PC-3 (cell line): ENCODE measurements around the gene ADCY10.

Source experiments
- EZH2 ChIP-seq: fragments of 300-600 bp; sonication (generic); IDR thresholded peaks from one replicate; pipeline ENCODE4 v1.6.1; 2017; ENCODE audit warnings: antibody characterized with exemption, mild to moderate bottlenecking, low read length; ENCODE audit not compliant: unreplicated experiment
- EZH2phosphoT487 ChIP-seq: fragments of 300-600 bp; sonication (generic); IDR thresholded peaks from 2 replicates; pipeline ENCODE4 v1.6.1; 2018; ENCODE audit warnings: mild to moderate bottlenecking, antibody characterized with exemption, low read length, borderline replicate concordance
- TF ChIP-seq, protein P1 (sequence below): fragments of 300-600 bp; sonication (generic); conservative IDR thresholded peaks from 2 replicates; pipeline ENCODE4 v1.5.1; 2017; ENCODE audit warnings: antibody characterized with exemption, low read depth, mild to moderate bottlenecking, low read length

DNA sequence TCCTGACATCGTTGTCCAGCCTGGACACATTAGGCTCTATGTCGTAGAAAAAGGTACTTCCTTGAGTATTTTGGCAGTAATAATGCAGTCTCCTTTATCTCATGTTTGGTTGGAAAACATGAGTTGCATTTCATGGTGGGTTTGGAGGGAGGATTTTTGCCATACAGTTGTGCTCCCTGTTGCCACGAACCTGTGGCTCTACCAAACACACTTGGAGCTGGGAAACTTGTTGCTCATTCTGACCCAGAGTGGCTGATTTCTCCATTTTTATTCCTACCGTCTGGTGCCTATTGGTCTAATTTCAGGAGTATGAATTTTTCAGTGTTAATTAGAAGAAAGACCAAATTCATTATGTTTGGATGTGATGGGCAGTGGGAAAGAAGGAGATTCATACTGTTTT, 141.5 kb downstream of the ADCY10 start:
- TF ChIP-seq, protein P1, sequence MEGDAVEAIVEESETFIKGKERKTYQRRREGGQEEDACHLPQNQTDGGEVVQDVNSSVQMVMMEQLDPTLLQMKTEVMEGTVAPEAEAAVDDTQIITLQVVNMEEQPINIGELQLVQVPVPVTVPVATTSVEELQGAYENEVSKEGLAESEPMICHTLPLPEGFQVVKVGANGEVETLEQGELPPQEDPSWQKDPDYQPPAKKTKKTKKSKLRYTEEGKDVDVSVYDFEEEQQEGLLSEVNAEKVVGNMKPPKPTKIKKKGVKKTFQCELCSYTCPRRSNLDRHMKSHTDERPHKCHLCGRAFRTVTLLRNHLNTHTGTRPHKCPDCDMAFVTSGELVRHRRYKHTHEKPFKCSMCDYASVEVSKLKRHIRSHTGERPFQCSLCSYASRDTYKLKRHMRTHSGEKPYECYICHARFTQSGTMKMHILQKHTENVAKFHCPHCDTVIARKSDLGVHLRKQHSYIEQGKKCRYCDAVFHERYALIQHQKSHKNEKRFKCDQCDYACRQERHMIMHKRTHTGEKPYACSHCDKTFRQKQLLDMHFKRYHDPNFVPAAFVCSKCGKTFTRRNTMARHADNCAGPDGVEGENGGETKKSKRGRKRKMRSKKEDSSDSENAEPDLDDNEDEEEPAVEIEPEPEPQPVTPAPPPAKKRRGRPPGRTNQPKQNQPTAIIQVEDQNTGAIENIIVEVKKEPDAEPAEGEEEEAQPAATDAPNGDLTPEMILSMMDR = no peak
- TF ChIP-seq EZH2 (no peak), EZH2phosphoT487 (no peak)
